Measurements from ENCODE around the gene CIDEB.

DNA sequence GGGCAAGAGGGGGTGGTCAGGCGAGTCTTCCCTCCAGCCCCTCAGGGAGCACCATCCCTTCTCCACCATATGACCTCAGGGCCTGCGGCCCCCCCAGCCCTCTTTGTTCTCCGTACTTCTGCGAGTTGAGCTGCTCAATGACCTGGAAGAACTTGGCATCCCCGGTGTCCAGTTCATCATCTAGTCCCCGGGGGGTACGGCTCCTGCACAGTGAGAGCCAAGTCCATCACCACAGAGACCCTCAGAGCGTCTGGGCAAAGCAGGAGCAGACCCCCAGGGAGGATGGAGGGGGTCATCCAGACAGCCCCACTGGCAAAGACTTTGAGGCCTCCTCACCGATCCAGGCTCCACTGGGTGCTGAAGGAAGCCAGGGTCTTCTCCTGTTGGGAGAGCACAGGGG lies 18.2 kb upstream of the CIDEB start:
- TF ChIP-seq CTCF (IDR thresholded peaks at IDR 0.05; ENCODE audit: insufficient read depth, low read length, poor library complexity, severe bottlenecking) (no peak), EZH2phosphoT487 (conservative IDR thresholded peaks at IDR 0.05; ENCODE audit: low read length) (no peak)
